HG03039 (cell line): ENCODE measurements around the gene L3MBTL3.

Experiments used
- ATAC-seq: cut with Tn5 transposase; IDR thresholded peaks from one replicate; pipeline ENCODE4 v1.9.1; 2021; ENCODE audit warnings: mild to moderate bottlenecking, moderate library complexity; ENCODE audit not compliant: unreplicated experiment

Gene L3MBTL3

DNA sequence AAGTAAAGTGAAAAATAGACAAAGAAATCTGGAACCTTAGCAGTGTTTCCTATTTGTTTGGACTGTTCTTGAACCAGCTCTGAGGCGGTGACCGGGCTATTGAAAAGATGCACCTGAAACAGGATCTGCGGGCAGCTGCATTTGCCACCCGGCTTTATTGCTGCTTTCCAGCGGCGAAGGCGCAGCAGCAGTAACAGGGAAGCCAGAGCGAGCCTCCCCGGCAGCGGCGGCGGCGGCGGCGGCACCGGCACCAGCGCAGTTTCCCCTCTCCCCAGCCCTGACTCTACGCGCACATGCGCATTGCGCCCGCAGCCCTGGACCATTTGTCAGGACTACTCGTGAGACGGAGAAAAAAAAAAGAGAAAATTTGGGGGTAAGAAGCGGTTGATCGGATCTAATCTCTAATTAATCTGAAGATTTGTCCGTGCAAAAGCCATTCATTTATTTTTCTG, at the start of gene L3MBTL3:
Gene L3MBTL3, plus strand, starts transcription at position 290 of the 452 bp plus-strand sequence. CDS start 24,119 bp downstream, outside the sequence.
- peak; percentile 55 for ATAC-seq

DNA sequence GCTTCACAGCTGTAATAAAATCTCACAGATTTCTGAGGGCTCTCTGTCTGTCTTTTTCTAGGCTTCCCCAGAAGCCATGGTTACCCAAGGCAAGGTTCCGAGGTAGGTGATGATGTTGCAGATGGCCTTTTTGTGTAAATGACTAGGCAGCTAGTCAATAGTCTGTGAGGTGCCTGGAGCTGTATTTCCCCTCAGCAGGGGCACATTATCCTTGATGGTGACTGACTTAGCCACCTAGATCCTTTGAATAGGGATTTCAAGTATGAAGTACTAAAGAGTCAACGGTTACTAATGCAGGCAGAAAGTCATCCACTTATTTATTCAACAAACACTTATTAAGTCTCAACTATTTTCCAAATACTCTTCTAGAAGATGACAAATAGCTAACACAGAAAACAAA, 49.3 kb upstream of the L3MBTL3 start:
- no peak for ATAC-seq

DNA sequence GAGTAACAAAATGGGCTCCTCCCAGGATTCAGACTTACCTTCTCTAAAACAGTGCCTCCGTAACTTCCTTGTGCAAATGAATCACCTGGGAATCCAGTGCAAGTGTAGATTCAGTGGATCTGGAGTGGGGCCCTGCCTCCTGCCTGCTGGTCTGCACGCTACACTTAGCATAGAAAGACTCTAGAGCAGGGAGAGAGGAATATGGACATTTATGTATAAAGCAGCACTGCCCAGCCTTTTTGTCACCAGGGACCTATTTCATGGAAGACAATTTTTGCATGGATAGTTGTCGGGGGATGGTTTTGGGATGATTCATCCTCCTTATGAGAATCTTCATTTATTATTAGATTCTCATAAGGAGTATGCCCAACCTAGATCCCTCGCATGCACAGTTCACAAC, 42.3 kb upstream of the L3MBTL3 start:
- no peak for ATAC-seq

DNA sequence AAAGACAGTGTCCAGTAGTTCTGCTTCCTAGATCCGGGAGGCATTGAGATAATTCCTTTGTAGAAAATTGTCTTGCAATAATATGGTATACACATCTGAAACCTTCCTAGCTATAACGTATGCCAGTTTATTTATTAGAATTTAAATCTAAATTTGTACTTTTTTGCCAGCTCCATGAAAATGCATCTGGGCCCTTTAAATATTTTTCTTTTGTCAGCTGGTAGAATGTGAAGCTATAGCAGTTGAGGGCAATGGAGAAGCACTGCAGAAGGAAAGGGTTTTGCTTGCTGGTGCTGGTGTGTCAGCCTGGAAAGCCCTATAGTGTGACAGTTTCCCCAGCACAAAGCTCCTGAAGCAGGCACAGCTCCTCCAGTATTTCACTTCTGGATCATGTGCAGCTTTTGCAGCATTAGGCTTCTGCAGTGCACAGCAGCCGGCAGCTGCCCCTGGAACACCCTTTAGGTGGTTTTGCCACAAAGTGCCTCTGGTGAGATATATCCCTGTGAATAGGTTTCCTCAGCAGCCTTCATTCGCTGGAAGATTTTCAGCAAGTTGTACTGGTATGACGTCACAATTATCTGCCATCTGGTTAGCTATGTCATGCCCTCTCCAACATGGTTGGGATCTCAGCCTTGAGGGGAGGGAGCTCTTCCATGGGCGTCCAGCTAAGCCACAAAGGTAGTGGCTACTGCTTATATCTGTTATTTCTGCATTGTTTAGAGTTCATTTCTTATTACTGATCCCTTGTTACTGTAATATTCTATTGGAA, 40.0 kb upstream of the L3MBTL3 start:
- ATAC-seq = no peak

DNA sequence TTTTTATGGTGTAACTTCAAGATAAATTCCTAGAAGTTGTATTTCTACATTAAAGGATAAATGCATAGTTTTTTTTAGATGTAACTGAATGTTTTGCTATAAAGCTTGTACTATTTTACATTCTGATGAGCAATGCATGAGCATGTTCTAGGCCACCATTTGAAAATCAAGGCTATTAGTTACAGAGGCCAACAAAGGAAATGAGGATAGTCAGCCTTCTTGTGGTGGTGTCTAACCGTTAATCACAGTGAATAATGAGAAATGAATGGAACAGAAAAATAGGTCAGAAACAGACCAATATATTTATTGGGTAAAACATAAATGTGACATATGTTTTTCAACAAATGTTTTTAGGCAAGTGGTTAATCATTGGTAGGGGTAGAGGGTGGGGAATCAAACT, 37.6 kb upstream of the L3MBTL3 start:
- no peak for ATAC-seq

DNA sequence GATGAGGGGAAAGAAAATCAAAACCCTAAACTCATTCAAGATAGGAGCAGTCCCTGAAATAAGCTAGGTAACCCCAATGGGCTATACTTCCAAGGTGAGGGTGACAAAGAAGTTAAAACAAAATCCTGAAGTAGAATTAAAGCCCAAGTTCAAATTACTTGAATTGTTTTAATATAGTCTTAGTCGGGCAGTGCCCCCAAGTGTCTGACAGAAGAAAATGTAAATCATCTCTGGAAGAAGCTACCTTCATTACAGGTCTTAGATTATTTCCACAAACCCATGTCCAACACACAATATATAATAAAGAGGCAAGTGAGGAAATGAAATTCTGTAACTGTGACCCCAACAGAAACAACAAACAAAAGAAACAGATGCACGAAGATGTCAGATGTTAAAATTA, 36.8 kb upstream of the L3MBTL3 start:
- no peak for ATAC-seq

DNA sequence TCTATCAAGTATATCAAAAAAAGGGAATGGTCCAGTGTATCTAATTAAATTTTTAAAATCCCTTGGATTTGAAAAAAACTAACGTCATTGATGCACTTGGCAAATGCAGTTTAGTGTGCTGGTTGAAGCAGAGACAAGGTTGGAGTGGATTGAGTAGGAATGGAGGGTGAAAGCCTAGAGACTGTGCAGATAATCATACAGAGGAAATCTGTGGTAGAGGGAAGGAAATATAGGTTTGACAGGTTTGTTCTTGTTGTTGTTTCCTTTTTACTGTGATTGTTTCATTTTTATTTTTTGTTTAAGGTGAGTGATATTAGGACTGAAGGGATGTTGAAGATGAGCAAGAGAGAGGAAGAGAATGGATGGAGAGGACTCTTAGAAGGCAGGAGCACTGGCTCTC, 29.0 kb upstream of the L3MBTL3 start:
- no peak for ATAC-seq

DNA sequence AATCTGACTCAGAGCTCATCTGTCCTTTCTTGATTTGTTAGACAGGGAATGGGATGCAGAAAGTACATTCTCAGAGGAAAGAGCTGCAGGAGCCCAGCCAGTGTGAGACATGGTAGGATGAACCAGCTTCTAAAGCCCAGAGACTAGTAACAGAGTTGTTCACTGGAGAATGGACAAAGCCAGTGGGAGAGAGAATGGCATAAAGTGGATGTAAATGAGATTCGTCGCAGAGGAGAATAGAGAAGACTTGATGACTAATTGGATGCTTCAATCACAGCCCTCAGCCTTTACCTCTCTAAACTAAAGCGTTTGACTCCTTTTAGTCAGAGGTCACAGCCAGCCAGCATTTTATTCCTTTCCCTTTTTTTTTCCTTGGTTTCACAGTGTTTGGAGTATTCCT, 25.5 kb upstream of the L3MBTL3 start:
- ATAC-seq = no peak

DNA sequence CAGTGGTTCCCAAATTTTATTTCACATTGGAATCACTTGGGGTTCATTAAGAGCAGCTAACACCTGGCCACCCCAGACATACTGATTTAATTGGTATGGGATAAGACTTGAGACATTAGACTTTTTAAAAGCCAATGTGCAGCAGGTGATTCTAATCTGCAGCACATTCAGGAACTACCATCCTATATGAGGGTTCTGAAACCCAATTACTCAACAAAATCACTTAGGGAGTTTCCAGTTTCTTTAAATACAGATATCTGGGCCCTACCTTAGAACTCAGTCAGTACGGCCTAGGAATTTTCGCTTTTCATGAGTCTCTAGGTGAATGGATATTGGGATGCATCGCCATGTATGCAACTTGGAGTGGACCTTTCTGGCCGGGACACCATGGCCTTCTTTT, 24.0 kb upstream of the L3MBTL3 start:
- ATAC-seq = no peak

DNA sequence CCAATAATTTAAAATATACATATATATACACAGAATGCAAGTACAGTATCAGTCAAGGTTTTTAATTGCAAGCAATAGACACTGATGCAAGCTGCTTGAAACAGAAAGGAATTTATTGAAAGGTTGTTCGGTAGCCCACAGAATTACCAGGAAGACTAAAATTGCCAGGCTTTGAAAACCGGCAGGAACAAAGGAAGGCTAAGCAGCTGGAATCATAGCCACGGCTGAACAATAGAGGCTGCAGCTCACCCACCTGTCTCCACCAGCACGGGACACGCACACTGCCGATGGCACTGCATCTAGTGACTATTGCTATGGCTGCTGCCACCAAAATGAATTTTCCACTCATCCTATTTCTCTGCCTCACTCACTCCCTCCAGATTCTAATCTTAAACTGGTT, 22.0 kb upstream of the L3MBTL3 start:
- no peak for ATAC-seq

DNA sequence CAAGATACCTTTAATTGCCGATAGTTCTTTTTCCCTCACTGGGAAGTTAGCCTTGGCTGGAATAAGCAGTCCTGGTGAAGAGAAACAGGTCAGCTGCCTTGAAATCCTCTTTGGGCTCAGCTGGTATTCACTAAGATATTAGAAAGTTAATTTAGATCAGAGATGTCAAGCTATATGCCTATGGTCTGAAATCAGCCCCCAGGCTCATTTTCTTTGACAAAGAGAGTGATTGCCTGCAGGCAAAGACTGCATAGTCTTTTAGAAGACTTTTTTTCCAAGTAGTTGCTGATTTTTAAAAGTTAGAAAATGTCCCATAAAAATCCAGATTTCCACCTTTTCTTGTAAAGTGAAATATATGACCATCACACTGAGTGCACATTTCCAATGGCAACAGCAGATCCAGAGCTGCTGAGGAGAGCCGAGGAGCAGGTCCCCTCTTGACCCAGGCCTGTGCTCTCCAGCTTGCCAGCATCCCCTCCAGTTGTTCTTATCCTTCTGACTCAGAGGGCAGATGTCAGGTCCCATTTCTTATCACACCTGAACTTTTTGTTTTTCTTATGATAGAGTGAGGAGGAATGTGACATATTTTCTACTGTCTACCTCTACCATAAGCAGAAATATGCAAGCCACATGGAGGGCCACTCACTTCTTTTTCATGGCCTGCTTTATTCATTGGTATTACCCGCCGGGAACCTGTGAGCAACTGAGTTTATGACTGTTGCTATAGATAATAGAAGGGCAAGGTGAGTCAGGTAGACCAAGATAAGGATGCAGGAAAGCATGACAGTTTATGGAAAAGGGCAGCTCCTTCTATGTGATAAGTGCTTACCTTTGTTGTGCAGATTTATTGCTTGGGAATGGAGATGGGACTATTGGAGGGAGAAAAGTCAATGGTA, 17.6 kb upstream of the L3MBTL3 start:
- no peak for ATAC-seq

DNA sequence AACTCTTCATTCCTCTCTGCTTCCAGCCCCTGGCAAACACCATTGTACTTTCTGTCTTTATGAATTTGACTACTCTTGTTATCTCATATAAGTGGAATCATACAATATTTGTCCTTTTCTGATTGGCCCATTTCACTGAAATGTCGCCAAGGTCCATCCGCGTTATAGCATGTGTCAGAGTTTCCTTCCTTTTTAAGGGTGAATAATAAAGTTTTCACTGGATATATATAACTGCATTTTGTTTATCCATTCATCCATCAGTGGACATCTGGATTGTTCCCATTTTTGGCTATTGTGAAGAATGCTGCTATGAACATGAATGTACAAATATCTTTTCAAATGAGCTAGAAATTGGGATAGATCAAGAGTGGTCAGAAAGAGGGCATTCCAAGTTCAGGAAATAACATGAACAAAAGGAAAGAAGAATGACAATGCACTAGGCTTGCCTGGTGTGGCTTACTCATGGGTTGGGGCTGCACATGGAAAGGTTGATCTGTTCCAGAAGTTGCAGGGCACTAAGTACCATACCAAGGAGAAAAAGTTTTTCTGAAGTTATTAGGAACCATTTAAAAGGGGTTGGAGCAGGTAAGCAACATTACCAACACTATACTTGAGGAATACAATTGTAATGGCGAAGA, 10.0 kb upstream of the L3MBTL3 start:
- no peak for ATAC-seq

DNA sequence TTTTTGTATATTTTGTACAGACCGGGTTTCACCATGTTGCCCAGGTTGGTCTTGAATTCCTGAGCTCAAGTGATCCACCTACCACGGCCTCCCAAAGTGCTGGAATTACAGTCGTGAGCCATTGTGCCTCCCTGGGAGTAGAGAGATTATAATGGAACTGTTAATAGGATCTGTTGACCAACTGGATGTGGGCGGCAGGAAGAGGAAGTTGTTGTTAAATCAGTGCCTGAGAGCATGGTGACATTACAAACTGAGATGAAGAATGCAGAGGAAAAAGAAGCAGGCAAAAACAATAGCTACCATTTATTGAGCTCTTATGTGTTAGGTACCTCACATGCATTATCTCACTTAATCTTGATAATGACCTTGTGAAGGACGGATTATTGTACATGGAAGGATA, 9.2 kb upstream of the L3MBTL3 start:
- ATAC-seq = no peak

DNA sequence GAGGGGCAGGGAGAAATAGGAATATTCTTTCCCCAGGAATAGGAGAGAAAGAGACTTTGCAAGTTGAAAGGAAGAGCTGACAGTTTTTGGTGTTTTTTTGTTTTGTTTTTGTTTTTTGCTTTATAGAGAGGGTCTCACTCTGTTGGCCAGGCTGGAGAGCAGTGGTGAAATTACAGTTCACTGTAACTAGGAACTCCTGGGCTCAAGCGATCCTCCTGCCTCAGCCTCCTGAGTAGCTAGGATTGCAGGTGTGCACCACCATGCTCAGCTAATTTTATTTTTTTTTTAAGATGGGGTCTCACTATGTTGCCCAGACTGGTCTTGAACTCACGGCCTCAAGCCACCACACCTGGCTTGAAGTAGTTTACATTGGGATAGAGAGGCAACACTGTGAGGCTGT, 8.0 kb upstream of the L3MBTL3 start:
- no peak for ATAC-seq

DNA sequence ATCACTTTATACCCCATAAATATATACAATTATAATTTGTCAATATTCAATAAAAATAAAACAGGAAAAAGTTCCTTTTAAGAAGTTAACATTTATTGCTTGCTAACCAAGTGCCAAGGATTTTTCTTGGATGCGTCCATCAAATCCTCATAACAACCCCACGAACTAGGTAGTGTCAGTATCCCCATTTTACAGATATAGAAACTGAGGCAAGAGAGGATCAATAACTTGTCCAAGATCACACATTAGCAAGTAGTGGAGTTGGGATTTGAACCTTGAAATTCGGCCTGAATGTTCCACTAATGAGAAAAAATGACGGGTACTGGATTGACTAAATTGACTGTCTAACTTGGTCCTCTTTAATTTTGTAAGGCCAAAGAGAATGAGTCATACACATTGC, 5.7 kb upstream of the L3MBTL3 start:
- no peak for ATAC-seq

DNA sequence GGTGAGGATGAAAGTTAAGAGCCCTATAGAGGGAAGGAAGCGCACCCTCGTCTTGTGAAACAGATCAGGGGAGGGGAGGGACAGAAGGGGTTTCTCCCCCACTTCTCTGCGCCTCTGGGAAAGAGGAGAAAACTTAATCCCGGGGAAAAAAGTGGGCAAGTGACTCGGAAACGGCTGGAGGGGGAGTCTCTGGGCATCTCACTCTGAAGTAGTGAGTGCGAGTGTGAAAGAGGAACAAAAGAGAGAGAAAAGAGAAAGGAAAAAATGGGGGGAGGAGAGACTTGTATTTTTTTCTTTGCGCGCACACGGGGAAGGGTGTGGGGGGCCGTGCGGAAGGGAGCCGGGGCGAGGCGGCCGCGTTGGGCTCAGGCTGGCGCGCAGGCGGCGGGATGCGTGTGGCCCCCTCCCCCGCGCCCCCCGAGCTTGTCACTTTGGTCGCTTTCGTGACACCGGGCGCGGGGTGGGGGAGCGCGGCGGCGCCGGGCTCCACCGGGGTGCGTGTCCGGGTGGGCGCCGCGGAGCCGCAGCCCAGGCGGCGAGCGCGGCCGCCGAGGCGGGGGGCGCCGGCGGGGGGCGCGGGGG, 454 bp downstream of the L3MBTL3 start:
- no peak for ATAC-seq

DNA sequence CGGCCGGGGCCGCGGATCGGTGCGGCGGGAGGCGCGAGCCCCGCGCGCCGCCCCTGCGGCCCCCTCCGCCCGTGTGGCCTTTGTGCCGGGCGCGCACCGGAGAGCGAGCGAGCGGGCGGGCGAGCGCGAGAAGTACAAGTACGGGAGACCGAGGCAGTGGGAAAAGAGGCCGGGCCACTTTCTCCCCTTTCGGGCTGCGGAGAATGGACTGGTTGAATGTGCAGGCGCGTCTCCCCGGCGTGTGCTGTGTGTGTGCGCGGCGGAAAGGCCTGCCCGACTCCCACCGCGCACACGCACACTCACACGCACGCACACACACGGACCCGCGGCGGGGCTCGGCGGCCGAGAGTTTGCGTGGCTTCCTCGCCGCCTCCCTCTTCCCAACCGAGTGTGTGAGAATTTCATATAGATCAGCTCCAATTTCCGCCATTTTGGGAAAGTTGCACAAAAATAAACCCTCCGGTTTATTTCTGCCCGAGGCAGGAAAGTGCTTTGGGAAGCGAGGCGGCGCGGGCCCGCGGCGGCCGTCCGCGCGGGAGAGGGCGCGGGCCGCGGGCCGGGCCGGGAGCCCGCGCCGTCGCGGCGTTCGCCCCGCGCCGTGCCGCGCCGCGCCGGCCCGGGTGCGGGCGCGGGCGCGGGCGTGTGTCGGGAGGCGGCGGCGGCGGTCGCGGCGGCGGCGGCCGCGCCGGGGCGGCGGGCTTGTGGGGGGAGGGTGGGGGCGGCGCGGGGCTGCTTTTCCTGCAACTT, 1.1 kb downstream of the L3MBTL3 start:
- no peak for ATAC-seq

DNA sequence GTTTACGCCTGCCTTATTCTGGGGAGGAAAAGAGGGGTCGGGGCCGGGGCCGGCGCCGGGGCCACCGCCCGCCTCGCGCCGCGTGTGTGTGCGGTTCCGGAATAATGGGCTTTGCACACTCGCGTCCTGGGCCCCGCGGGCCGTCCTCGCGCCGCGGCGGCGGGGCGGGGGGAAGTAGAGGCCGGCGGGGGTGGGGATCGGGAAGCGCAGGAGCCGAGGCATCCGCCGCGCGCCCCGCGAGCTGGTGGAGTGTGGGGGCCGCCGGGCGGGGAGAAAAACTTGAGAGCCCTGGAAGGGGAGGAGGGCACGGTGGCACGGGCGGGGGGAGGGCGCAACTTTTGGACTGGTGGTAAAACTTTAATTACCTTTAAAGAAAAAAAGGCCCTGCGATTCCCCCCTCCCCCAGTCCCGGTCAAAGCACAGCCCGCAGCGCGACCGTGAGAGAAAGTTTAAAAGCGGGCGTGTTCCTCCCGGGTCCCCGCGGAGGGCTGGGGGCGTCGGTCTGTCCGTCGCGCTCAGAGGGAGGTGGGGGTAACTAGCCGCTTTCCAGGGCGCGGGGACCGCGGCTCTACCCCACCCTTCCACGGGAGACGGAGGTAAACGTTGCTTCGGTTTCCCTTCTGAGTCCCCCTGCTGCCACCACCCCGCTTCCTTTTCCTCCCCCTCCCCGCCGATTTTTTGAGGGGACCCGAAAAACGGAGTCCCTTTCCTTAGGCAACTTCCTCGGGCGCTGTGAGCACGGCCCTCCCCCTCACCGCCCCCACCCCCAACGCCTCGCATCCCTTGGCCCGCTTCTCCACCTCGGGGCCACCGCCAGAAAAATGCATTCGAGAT, 1.9 kb downstream of the L3MBTL3 start:
- ATAC-seq = no peak

DNA sequence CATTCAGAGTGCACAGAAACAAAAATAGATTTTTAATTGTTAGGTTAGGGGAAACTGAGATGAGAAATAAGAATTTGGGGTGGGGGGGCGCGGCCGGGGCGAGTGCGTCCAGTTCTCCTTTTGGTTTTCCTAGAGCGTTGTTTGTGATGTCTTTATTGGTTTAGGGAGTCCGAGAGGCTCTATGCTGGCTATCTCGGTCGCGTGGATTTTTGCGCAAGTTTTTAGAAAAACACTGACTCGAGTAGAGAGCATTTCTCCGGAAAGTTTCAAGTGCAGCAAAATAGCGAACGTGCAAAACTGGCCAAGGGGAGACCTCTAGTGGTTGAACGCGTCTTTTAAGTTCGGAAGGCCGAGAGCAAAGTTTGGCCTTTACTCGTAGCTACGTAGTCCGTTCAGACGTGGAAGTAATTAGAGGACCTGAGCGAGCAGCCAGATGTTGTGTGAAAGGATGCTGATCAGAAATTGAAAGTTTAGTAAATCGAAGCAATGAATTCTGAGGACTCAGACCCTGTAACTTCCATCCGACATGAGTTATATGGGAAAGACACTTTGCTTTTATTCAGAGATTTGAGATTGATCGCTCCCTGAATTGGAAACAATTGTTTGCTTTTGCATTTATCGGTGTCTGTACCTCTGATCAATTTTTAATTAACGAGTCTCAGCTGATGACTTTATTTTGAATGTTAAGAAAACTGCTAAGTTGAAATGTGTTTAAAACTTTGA, 2.7 kb downstream of the L3MBTL3 start:
- peak; percentile 50 for ATAC-seq
